ENCODE results near the gene PCDHGA3.
"Not testable (repeated sequence)": the region's sequence is repeated elsewhere in the genome, so short reads cannot be mapped to it uniquely, and the experiment has no call there.

PCDHGA3 gene

GRCh38 chr5:141384471-141385267 is 41.0 kb downstream of the PCDHGA3 start:
- TF ChIP-seq POLR2A (IDR thresholded peaks at IDR 0.05; ENCODE audit: low read depth, low read length), result no peak
- FAIRE-seq (no peak), DNase-seq (ENCODE audit: insufficient read length, low spot score) (no peak)

- DNase-seq (ENCODE audit: insufficient read length, low spot score); FAIRE-seq: not testable (repeated sequence)
Measured at GRCh38 chr5:141387557-141388311, 44.1 kb downstream of the PCDHGA3 start, which contains the start of gene PCDHGB4. Gene PCDHGB4, plus strand, starts transcription at chr5:141387698. Its CDS starts 187 bp downstream, at chr5:141387885.

GRCh38 chr5:141388661-141389060 is 45.0 kb downstream of the PCDHGA3 start:
- FAIRE-seq (no peak), DNase-seq (ENCODE audit: insufficient read length, low spot score) (no peak)
- TF ChIP-seq POLR2A (IDR thresholded peaks at IDR 0.05; ENCODE audit: low read depth, low read length), result no peak

- no peak for DNase-seq (ENCODE audit: insufficient read length, low spot score)
- FAIRE-seq, result no peak
- no peak for TF ChIP-seq POLR2A (IDR thresholded peaks at IDR 0.05; ENCODE audit: low read depth, low read length)
Measured at GRCh38 chr5:141389153-141390042, 45.8 kb downstream of the PCDHGA3 start.

- FAIRE-seq, result no peak
- DNase-seq (ENCODE audit: insufficient read length, low spot score), result no peak
- TF ChIP-seq POLR2A (IDR thresholded peaks at IDR 0.05; ENCODE audit: low read depth, low read length), result no peak
Measured at GRCh38 chr5:141392429-141393198, 49.0 kb downstream of the PCDHGA3 start, which contains the start of gene PCDHGA8. Gene PCDHGA8, plus strand, starts transcription at chr5:141392633. Its CDS starts 181 bp downstream, at chr5:141392814.

GRCh38 chr5:141393267-141393666 is 49.6 kb downstream of the PCDHGA3 start:
- no peak for FAIRE-seq
- no peak for DNase-seq (ENCODE audit: insufficient read length, low spot score)
- no peak for TF ChIP-seq POLR2A (IDR thresholded peaks at IDR 0.05; ENCODE audit: low read depth, low read length)

- FAIRE-seq; DNase-seq (ENCODE audit: insufficient read length, low spot score): not testable (repeated sequence)
Measured at GRCh38 chr5:141394401-141395187, 51.0 kb downstream of the PCDHGA3 start.

Data from H54 (cell line).